GM19239 (cell line): ENCODE results near the gene VGLL2.

Experiments used
- DNase-seq: peaks from one replicate; pipeline ENCODE4 v3.0.0; 2011; ENCODE audit warnings: low spot score; ENCODE audit not compliant: insufficient read length
- FAIRE-seq: peaks from 2 replicates; lab custom pipeline; 2011; peaks lifted over from hg19 to GRCh38; lab: Jason Lieb, UNC

Gene VGLL2

GRCh38 chr6:117309611-117310010, 44.3 kb downstream of the VGLL2 start:
- no peak for FAIRE-seq
- DNase-seq: no peak

GRCh38 chr6:117311310-117311709, 46.0 kb downstream of the VGLL2 start:
- no peak for FAIRE-seq
- no peak for DNase-seq

- DNase-seq (no peak), FAIRE-seq (no peak)
Measured at GRCh38 chr6:117311726-117312125, 46.4 kb downstream of the VGLL2 start.

GRCh38 chr6:117317261-117317660, 51.9 kb downstream of the VGLL2 start:
- DNase-seq (no peak), FAIRE-seq (no peak)
